ENCODE results near the gene RPGRIP1.
"Not testable (repeated sequence)": the region's sequence is repeated elsewhere in the genome, so short reads cannot be mapped to it uniquely, and the experiment has no call there.

Gene RPGRIP1

DNA sequence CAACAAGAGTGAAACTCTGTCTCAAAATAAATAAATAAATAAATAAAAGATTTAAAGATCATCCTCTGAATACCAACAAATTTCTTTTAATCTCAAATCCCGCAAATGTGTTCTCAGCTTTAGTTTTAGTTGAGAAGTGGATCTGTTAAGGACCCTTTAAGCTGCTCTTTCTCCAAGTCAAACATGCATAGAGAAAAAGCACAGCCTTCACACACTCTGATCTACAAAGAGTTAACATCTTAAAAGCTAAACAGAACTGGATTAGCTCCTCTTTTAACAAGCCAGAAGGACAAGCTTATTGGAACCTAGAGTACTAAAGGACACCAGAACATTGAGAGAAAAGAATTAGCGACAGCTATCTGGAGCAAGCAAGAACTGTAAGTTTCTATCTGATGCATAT, at the start of gene RPGRIP1:
Gene RPGRIP1 (plus strand): TSS at position 301 of the 400 bp plus-strand sequence. CDS start 7,894 bp downstream, outside the sequence.
- no peak within 1 kb of the TSS for H3K4me3 ChIP-seq (ENCODE audit: low read depth, low read length)

GRCh38 chr14:21231020-21231652, 48.7 kb upstream of the RPGRIP1 start:
- no peak overlapping the region for H3K4me3 ChIP-seq (ENCODE audit: low read depth, low read length)

GRCh38 chr14:21233457-21234076, 46.3 kb upstream of the RPGRIP1 start:
- no peak overlapping the region for H3K4me3 ChIP-seq (ENCODE audit: low read depth, low read length)

GRCh38 chr14:21234112-21234511, 45.8 kb upstream of the RPGRIP1 start:
- no peak overlapping the region for H3K4me3 ChIP-seq (ENCODE audit: low read depth, low read length)

GRCh38 chr14:21236948-21237797, 42.7 kb upstream of the RPGRIP1 start:
- H3K4me3 ChIP-seq (ENCODE audit: low read depth, low read length) = no peak overlapping the region

DNA sequence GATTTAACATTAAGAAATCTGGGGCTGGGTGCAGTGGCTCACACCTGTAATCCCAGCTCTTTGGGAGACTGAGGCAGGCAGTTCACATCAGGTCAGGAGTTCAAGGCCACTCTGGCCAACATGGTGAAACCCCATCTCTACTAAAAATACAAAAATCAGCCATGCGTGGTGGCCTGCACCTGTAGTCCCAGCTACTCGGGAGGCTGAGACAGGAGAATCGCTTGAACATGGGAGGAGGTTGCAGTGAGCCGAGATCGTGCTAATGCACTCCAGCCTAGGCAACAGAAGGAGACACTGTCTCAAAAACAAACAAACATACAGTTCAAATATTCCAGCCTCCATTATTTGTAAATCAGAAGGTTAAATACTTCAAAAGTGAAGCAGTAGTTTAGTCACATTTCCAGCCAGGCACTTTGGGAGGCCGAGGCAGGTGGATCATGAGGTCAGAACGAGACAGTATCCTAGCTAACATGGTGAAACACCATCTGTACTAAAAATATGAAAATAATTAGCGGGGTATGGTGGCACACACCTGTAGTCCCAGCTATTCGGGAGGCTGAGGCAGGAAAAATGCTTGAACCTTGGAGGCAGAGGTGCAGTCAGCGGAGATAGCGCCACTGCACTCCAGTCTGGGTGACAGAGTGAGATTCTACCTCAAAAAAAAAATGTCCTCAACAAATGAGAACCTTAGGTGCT, 40.9 kb upstream of the RPGRIP1 start:
- no peak overlapping the region for H3K4me3 ChIP-seq (ENCODE audit: low read depth, low read length)

DNA sequence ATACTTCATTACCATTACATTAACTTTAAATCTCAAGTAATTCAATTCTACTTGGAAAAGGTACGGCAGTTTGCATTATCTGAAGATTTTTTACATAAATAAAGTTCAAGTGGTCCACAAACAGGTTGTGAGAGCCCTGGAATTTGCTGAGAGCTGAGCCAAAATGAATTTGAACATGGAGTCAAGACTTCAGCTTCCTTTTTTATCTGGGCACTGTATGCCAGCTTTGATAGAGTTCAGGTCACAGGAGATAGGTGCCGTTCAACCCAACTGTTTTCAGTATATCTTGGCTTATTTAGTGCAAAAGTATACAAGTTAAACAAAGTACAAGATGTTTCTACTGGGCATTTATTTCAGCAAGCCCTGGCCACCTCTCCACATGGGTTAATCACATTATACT, 39.5 kb upstream of the RPGRIP1 start:
- H3K4me3 ChIP-seq (ENCODE audit: low read depth, low read length) = no peak overlapping the region

DNA sequence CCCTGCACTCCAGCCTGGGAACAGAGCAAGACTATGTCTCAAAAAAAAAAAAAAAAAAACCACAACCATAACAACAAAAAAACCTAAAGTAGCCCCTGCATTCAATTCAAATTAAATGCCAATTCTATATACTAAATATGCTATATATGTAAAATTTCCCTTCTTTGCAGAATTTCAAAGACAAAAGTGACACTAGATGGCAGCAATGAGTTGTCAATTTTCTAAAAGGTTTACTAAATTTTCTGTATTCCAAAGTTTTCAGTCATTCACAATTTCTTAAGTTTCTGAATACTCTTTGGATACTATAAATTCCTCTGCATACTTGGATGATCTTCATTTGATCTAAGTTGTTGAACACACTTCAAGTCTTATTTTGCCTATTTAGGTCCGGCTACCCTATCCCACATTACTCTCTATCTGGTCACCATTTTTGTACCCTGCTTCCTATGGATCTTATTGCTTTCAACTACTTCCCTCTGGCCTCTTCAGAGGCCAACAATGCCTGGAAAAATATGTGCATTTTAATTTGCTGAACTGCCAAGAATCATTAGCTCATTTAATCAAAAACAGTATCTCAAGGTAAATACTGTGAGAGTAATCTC, 38.6 kb upstream of the RPGRIP1 start:
- H3K4me3 ChIP-seq (ENCODE audit: low read depth, low read length) = no peak overlapping the region

DNA sequence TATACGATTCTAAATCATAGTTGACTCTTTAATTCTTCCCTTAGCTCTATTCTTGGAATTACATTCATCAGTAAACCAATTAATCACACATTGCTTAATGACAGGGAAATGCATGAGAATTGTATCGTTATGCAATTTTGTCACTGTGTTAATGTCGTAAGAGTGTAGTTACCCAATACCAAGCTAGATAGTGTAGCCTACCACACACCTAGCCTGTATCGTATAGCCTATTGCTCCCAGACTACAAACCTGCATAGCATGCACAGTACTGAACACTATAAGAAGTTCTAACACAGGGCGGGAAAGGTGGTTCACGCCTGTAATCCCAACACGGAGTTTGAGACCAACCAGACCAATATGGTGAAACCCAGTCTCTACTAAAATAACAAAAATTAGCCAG, 35.3 kb upstream of the RPGRIP1 start:
- no peak overlapping the region for H3K4me3 ChIP-seq (ENCODE audit: low read depth, low read length)

GRCh38 chr14:21245813-21246212, 34.1 kb upstream of the RPGRIP1 start:
- no peak overlapping the region for H3K4me3 ChIP-seq (ENCODE audit: low read depth, low read length)

GRCh38 chr14:21248338-21248737, 31.5 kb upstream of the RPGRIP1 start:
- H3K4me3 ChIP-seq (ENCODE audit: low read depth, low read length) = no peak overlapping the region

- H3K4me3 ChIP-seq (ENCODE audit: low read depth, low read length) = no peak overlapping the region
Measured at GRCh38 chr14:21248739-21249411, 31.0 kb upstream of the RPGRIP1 start.

DNA sequence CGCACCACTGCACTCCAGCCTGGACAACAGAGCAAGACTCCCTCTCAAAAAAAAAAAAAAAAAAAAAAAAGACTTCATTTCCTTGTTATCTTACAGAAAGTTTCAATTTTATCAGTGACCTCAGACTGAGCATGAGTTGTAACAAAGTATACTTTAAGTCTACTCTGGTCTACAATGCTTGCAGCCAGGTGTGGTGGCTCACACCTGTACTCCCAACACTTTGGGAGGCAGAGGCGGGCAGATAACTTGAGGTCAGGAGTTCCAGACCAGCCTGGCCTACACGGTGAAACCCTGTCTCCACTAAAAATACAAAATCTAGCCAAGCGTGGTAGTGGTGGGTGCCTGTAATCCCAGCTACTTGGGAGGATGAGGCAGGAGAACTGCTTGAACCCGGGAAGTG, 28.7 kb upstream of the RPGRIP1 start:
- no peak overlapping the region for H3K4me3 ChIP-seq (ENCODE audit: low read depth, low read length)

DNA sequence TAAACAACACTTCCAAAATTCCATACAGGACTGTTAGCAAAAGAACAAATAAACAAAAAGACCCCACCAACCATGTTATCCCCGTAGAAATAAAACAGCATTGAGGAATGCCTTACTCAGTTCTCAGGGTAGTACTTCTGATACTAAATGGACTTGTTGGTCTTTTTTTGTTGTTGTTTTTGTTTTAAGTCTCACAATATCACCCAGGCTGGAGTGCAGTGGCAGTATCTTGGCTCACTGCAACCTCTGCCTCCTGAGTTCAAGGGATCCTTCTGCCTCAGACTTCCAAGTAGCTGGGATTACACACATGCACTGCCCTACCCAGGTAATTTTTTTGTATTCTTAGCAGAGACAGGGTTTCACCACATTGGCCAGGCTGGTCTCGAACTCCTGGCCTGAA, 27.7 kb upstream of the RPGRIP1 start:
- H3K4me3 ChIP-seq (ENCODE audit: low read depth, low read length) = no peak overlapping the region

GRCh38 chr14:21255385-21256101, 24.3 kb upstream of the RPGRIP1 start:
- no peak overlapping the region for H3K4me3 ChIP-seq (ENCODE audit: low read depth, low read length)

DNA sequence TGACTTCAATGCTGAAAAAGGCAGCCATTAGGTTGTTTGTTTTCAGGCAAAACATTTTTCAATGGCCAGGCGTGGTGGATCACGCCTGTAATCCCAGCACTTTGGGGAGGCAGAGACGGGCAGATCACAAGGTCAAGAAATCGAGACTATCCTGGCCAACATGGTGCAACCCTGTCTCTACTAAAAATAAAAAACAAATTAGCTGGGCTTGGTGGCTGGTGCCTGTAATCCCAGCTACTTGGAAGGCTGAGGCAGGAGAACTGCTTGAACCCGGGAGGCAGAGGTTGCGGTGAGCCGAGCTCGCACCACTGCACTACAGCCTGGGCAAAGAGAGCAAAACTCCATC, 23.8 kb upstream of the RPGRIP1 start:
- not testable (repeated sequence) for H3K4me3 ChIP-seq (ENCODE audit: low read depth, low read length)

DNA sequence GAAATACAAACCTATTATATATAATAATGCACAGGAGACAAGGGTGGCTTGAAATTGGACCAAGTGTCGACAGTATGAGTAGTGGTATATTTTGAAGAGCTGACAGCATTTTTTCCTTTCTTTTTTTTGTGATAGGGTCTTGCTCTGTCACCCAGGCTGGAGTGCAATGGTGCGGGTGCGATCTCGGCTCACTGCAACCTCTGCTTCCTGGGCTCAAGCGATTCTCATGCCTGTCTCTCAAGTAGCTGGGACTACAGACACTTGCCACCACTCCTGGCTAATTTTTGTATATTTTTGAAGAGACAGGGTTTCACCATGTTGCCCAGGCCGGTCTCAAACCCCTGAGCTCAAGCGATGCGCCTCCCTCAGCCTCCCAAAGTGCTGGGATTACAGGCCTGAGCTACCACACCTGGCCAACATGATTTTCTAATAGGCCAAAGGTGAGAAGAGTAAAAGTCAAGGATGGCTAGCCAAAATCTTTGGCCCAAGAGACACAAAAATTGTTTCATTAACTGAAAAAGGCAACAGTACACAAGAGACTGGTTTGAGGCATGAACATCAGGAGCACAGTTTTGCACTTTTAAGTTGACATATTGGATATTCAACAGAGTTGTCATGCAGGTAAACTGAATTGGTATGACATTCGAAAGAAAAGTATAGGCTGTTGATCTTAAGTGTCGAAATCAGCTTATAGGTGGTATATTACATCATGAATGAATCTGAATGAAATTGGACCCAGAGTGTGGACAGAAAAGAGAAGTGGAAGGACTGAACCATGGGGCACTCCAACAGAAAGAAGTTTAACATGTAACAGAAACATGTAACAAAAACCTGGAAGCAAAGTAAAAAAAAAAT, 23.1 kb upstream of the RPGRIP1 start:
- H3K4me3 ChIP-seq (ENCODE audit: low read depth, low read length) = no peak overlapping the region

GRCh38 chr14:21257394-21257909, 22.4 kb upstream of the RPGRIP1 start:
- H3K4me3 ChIP-seq (ENCODE audit: low read depth, low read length) = no peak overlapping the region
